ENCODE data around the gene MKRN2. TPM values are rescaled to one million over a fixed set of nuclear protein-coding genes. Genes with fewer than 3 reads are reported as not detected.
"Not testable (repeated sequence)": the region's sequence is repeated elsewhere in the genome, so short reads cannot be mapped to it uniquely, and the experiment has no call there.

MKRN2 gene
- polyA plus RNA-seq, 3 donors = 42.8 to 50.5 (median 44.6) TPM

DNA sequence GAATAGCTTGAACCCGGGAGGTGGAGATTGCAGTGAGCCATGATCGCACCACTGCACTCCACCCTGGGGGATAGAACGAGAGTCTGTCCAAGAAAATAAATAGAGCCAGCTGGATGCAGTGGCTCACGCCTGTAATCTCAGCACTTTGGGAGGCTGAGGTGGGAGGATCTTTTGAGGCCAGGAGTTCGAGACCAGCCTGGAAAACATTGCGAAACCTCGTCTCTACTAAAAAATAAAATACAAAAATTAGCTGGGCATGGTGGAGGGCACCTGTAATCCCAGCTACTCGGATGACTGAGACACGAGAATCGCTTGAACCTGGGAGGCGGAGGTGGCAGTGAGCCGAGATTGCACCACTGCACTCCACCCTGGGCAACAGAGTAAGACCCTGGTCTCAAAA is 13.4 kb upstream of the MKRN2 start:
- DNase-seq (ENCODE audit: extremely low read depth in 1 of 11, low read depth in 9 of 11, low spot score in 4 of 11) = not testable (repeated sequence)

DNA sequence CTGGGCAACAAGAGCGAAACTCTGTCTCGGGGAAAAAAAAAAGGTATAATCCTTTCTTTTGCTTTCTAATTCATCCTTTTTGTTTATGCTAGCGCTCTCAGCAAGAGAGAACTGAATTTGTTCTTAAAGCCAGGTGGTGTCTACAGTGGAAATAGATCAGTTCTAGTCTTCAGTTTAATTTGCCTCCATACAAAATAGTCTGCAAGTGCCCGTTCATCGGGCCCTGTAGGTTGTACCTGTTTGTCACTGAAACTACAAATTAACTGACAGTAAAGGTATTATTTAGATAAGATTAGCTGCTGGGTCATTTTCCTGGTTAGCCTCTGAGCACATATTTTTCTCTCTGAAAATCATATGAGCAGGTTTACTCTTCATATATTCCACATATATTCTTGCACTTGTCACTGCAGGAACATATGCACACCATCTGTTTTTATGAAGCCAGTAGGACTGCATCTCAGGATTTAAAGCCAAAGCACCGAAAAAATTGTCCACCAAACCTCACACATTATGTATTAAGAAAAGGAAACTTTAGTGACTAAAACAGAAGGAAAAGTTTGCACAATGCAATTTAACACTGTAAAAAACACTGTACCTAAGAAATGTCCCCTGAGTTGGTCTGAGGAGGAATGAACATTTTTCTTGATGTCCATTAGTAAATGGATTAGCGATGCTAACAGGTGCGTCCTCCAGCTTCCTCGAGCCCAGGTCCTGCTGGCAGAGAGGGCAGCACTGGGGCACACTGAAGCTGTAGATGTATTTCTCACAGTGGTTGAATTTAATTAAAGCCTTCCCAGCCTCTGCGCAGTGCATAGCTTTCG is 12.0 kb upstream of the MKRN2 start:
- no peak for DNase-seq (ENCODE audit: extremely low read depth in 1 of 11, low read depth in 9 of 11, low spot score in 4 of 11)

DNA sequence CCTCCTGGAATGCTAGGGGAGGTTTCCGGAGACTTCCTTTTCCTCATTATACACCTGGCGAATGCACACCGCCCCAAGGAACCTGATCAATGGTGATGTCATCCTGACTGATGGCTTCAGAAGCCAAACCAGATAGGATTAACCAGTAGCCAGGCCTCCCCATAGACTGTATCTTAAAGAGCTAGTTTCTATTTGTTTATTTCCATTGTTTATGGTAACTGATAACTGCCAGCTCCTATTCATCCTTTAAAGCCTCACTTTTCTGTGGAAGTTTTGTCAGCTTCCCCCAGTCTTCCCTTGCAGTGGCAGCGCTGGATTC is 11.5 kb upstream of the MKRN2 start, which contains the start of gene MKRN2OS:
TSS of gene MKRN2OS (minus strand) at position 27 of the 319 bp plus-strand sequence. CDS start 35 bp downstream, outside the sequence.
- peak in 5 of 11 donors; percentile 31 to 75 (median 66) for DNase-seq (ENCODE audit: extremely low read depth in 1 of 11, low read depth in 9 of 11, low spot score in 4 of 11)

DNA sequence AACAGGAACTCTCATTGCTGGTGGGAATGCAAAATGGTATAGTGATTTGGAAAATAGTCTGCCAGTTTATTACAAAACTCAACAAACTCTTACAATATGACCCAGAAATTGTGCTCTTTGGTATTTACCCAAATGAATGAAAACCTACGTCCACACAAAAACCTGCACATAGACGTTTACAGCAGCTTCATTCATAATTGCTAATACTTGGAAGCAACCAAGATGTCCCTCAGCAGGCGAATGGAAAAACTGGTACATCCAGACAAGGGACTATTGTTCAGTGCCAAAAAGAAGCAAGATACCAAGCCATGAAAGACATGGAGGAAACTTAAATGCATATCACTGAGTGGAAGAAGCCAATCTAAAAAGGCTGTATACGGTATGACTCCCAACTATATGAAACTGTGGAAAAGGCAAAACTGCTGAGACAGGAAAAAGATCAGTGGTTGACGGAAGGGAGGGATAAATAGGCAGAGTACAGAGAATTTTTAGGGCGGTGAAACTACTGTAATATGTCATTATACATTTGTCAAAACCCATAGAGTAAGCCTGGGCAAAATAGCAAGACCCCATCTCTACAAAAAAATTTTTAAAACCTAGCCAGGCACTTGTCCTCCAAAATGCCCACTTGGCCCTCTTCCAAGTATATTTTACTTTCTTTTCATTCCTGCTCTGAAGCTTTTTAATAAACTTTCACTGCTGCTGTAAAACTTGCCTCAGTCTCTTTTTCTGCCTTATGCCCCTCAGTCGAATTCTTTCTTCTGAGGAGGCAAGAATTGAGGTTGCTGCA is 6.7 kb upstream of the MKRN2 start:
- DNase-seq (ENCODE audit: extremely low read depth in 1 of 11, low read depth in 9 of 11, low spot score in 4 of 11) = no peak

DNA sequence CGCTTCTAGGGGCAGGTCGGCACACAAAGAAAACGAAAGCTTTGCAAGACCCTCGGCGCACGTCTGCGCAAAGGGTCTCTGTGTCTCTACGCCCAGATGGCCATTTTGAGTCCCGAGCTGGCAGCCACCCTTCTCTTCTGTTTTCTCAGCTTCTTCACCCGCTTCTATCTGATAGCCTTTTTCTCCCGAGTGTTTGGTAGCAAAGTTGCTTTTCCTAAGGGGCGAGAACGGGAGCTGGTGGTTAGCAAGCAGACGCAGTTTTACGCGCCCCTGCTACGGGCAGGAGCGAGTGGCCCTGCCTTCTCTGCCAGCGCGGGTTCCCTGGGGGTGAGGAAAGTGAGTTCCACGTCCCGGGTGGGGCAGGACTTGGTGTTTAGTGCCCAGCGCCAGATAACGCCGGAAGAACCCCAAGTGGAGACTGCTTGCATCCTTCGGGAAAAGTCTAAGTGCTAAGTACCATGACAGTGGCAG is 2.9 kb upstream of the MKRN2 start:
- DNase-seq (ENCODE audit: extremely low read depth in 1 of 11, low read depth in 9 of 11, low spot score in 4 of 11) = peak in 3 of 11 donors; percentile 18 to 42 (median 35)

DNA sequence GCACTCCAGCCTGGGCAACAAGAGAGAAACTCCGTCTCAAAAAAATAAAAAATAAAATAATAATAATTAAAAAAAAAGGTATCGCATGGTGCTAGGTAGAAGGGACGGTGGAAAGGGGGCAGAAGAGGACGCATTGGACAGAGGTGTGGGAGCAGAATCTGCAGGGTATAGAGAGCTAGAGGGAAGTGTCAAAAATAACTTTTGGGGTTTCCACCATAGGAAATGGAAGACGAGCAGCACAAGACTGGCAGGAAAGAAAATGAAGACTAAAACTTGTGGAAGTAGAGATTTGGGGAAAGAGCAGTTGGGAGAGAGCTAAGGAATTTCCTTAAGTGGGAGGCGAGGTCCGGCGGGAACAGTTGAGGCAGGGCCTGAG is 585 bp upstream of the MKRN2 start:
- no peak for DNase-seq (ENCODE audit: extremely low read depth in 1 of 11, low read depth in 9 of 11, low spot score in 4 of 11)

DNA sequence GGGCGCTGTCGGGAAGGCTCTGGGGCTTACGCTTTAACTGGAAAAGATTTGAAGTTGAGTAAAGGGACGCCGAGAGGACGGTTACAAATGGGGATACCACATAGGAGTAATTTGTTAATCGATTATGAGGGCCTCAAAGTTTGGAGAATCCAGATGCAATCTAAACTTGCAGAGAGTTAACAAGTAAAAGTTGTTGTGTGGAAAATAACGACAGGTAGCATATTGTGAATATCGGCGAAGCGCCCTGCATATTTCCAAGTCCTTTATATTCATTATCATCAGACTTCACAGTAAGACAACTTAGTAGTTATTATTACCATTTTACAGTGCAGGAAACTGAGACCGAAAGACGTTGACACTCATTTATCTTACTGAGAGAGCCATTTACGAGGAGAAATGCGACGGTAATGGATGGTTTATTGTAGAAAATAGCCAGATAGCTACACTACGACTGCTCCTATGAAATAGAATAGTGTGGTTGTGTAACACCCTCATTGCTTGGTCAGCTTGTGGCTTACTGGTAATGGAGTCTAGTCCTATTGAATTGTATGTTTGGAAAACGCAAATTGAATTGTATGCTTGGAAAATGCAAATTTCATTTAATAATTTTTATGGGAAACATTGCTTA is 700 bp downstream of the MKRN2 start:
- peak in 1 of 11 donors; percentile 31 for DNase-seq (ENCODE audit: extremely low read depth in 1 of 11, low read depth in 9 of 11, low spot score in 4 of 11)

DNA sequence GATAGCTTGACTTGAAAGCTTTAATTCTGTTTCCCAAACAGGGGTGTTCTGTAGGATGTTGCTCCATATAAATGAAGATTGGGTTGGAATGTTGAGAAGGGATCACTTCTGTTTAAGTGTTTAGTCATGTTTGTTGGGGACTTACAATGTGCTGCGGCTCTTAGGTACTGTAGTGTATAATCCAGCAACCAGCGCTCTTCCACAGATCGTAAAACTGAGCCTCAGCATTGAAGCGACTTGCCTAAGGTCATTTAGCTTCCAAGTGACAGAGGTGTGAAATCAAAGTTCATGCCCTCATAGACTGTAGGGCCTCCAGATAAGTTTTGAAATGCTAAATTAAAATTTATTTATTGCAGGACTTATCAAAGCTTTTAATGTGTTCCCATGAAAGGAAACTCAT is 1.8 kb downstream of the MKRN2 start:
- no peak for DNase-seq (ENCODE audit: extremely low read depth in 1 of 11, low read depth in 9 of 11, low spot score in 4 of 11)

DNA sequence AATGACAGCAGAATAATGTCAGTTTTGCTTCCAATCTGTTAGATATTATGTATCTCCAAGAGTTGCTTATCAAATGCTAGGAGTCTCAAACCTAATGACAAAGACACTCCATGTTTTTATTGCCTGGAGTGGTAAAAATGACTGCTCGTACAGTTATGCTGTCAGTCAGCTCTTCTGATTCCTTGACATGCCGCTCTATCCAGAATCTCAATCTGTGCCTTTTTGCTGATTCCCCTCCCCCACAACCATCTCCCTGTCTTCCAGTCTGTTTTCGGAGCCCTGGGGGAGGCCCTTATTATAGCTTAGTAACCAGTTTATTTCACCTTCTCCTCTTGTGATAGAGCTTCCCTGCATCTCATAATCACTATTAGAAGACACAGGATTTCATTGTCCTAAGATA is 2.6 kb downstream of the MKRN2 start:
- DNase-seq (ENCODE audit: extremely low read depth in 1 of 11, low read depth in 9 of 11, low spot score in 4 of 11) = no peak

DNA sequence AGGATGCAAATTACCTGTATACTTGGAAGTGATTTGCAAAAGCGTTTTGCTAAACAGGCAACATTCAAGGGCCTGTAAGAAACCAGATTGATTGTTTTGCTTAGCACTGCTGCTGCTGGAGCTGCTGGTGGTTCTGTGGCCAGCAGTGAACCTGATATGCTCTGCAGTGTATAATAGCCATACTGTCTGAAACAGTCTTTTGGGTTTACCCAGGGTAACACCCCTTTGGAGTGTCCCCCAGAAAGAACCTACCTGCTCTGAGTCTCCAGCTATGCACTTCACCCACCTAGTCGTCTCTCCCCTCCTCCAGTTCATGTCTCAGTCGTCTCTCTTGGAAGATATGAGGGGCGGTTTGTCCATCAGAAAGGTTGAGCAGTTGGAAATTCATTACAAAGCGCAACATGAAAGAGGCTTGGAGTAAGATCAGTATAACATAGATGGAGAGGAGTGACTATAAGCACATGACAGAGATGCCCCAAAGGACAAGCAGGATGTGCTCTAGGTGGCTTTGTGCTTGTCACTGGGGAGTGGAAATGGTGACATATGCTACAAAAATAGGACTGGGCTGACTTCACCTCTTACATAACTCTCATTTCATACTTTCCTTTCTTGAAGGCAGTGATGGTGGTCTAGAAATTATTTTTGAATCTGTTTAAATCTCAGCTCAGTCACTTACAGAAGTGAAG is 3.8 kb downstream of the MKRN2 start:
- DNase-seq (ENCODE audit: extremely low read depth in 1 of 11, low read depth in 9 of 11, low spot score in 4 of 11) = no peak

DNA sequence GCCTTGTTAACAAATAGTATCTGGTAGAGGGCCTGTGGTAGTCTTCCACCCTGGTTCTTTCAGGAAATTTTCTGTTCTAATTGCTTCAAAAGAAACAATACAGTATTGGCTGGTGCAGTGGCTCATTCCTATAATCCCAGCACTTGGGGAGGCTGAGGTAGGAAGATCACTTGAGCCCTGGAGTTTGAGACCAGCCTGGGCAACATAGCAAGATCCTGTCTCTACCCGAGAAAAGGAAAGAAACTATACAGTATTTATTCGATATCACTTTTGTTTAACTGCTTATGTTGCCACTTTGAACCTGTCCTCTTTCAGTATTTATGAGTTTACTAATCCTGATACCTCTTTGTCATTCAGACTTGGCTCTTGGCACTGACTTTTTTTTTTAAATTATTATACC is 4.5 kb downstream of the MKRN2 start:
- DNase-seq (ENCODE audit: extremely low read depth in 1 of 11, low read depth in 9 of 11, low spot score in 4 of 11) = no peak

DNA sequence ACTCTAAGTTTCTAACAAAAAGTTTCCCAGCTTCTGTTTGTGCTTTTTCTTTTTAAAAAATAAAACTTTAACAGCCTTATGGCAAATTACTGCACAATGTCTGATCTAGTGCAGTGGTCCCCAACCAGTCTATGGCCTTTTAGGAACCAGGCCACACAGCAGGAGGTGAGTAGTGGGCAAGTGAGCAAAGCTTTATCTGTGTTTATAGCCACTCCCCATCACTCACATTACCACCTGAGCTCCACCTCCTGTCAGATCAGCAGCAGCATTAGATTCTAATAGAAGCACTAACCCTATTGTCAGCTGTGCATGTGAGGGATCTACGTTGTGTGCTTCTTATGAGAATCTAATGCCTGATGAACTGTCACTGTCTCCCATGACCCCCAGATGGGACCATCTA is 5.6 kb downstream of the MKRN2 start:
- DNase-seq (ENCODE audit: extremely low read depth in 1 of 11, low read depth in 9 of 11, low spot score in 4 of 11) = no peak

DNA sequence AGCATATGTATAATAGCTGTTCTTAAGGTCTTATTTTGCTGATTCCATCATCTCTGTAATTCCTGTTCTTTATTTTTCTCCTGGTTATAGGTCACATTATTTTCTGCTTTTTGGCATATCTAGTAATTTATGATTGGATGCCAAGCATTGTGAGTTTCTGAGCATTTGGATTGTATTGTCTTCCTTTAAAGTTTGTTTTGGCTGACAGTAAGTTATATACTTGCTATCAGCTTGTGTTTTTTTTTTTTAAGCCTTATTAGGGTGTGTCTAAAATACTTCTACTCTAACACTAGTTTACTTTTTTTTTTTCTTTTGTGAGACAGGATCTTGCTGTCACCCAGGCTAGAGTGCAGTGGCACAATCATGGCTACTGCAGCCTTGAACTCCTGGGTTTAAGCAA is 10.1 kb downstream of the MKRN2 start:
- DNase-seq (ENCODE audit: extremely low read depth in 1 of 11, low read depth in 9 of 11, low spot score in 4 of 11) = no peak

DNA sequence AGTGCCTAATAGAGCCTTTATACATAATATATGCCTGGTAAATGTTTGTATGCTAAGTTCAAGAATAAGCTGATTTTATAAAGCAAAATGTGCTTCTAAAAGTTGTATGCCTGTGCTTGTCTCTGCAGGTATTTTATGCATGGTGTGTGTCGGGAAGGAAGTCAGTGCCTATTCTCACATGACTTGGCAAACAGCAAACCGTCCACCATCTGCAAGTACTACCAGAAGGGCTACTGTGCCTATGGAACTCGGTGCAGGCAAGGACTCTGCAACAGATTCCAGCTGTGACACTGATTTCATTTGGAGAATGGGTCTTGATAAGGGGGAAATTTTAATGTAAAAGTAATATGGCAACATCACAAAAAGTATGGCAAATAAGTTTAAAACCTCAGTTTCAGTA is 11.9 kb downstream of the MKRN2 start:
- DNase-seq (ENCODE audit: extremely low read depth in 1 of 11, low read depth in 9 of 11, low spot score in 4 of 11) = no peak

DNA sequence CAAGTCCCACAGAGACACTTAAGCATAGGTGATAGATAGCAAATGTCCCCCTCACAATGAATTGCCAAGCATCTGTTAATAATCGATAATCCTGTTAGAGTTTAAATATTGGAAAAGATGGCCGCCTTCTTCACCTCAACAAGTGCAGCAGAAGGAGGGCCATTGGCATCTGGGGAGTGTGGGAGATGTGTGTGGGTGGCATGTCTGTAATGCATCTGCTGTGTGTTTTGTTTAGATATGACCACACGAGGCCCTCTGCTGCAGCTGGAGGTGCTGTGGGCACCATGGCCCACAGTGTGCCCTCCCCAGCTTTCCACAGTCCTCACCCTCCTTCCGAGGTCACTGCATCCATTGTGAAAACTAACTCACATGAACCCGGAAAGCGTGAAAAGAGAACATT is 12.9 kb downstream of the MKRN2 start:
- DNase-seq (ENCODE audit: extremely low read depth in 1 of 11, low read depth in 9 of 11, low spot score in 4 of 11) = no peak

DNA sequence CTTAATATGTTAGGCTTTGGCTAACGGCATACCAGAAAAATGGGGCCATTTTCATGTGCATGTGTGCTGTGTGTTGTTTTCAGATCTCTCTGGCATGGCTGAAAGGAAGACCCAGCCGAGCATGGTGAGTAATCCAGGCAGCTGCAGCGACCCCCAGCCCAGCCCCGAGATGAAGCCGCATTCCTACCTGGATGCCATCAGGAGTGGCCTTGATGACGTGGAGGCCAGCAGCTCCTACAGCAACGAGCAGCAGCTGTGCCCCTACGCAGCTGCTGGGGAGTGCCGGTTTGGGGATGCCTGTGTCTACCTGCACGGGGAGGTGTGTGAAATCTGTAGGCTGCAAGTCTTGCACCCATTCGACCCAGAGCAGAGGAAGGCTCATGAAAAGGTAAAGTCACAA is 15.1 kb downstream of the MKRN2 start:
- DNase-seq (ENCODE audit: extremely low read depth in 1 of 11, low read depth in 9 of 11, low spot score in 4 of 11) = no peak

DNA sequence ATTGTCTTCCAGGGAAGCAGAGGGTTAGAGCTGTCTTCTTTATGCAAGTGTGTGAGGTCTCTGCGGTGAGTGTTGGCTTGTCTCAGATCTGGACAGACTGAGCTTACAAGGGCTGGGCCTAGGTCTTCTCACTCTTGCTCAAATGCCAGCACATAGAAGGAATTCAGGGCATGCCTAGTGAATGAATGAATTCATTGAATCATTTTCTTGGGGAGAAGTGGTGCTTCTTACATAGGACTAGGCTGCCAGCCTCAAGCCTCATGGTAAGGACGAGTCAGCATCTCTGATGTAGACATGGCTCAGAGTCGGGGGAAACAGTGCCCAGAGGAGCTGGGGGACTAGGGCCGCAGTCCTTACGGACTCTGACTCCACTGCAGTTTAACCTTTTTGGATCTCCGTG is 17.2 kb downstream of the MKRN2 start:
- no peak for DNase-seq (ENCODE audit: extremely low read depth in 1 of 11, low read depth in 9 of 11, low spot score in 4 of 11)

DNA sequence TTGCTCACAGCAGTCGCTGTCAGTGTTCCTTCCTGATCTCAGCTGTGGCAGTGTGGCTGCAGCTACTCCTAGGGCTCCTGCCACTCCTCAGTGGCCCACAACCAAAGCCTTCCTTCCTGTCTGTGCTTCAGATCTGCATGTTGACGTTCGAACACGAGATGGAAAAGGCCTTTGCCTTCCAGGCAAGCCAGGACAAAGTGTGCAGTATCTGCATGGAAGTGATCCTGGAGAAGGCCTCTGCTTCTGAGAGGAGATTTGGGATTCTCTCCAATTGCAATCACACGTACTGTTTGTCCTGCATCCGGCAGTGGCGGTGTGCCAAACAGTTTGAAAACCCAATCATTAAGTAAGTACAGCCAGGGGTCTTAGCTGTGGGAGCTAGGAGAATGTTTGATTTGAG is 17.8 kb downstream of the MKRN2 start:
- no peak for DNase-seq (ENCODE audit: extremely low read depth in 1 of 11, low read depth in 9 of 11, low spot score in 4 of 11)

DNA sequence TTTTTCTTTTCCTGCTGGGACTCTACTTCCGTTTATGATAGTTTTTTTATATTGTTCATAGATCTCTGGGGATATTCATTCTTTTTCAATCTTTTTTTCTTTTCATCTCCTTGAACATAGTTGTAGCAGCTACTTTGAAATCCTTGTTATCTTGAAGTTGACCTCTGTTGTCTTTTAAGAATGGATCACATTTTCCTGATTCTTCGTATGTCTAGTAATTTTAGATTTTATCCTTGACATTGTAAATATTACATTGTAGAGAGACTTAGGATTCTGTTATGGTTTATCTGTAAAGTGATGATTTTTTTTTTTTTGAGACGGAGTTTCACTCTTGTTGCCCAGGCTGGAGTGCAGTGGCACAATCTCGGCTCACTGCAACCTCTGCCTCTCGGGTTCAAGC is 20.5 kb downstream of the MKRN2 start:
- no peak for DNase-seq (ENCODE audit: extremely low read depth in 1 of 11, low read depth in 9 of 11, low spot score in 4 of 11)
